GM23248 (cell line): ENCODE measurements around the gene SLC37A1. TPM values are rescaled to one million over a fixed set of nuclear protein-coding genes. Genes with fewer than 3 reads are reported as not detected.

ENCODE experiments used
- DNase-seq: peaks from one replicate; pipeline ENCODE4 v3.0.0-alpha.2; 2015
- H2AFZ ChIP-seq: fragments of 200-600 bp; sonication (generic); 2 replicates; pipeline ENCODE4 v1.6.1; 2016; ENCODE audit warnings: antibody characterized with exemption
- H3F3A ChIP-seq: fragments of 200-600 bp; sonication (generic); 2 replicates; pipeline ENCODE4 v1.6.1; 2016; ENCODE audit warnings: mild to moderate bottlenecking, antibody characterized with exemption, mixed run types; ENCODE audit not compliant: insufficient read depth
- H3K27ac ChIP-seq: fragments of 200-600 bp; sonication (generic); 2 replicates; pipeline ENCODE4 v1.5.1; 2016; ENCODE audit warnings: mild to moderate bottlenecking
- H3K27me3 ChIP-seq: fragments of 200-600 bp; sonication (generic); replicated peaks from 2 replicates; pipeline ENCODE4 v1.6.1; 2016; ENCODE audit warnings: mild to moderate bottlenecking; ENCODE audit not compliant: insufficient read depth
- H3K36me3 ChIP-seq: fragments of 200-600 bp; sonication (generic); 2 replicates; pipeline ENCODE4 v1.6.1; 2016; ENCODE audit warnings: low read depth, mild to moderate bottlenecking
- H3K4me1 ChIP-seq: fragments of 200-600 bp; sonication (generic); 2 replicates; pipeline ENCODE4 v1.6.1; 2016; ENCODE audit warnings: mild to moderate bottlenecking; ENCODE audit not compliant: insufficient read depth
- H3K4me2 ChIP-seq: fragments of 200-600 bp; sonication (generic); one replicate; pipeline ENCODE4 v1.6.1; 2016; ENCODE audit warnings: mild to moderate bottlenecking; ENCODE audit not compliant: unreplicated experiment
- H3K4me3 ChIP-seq: fragments of 200-600 bp; sonication (generic); 2 replicates; pipeline ENCODE4 v1.5.1; 2016; ENCODE audit warnings: mild to moderate bottlenecking
- H3K79me2 ChIP-seq: fragments of 200-600 bp; sonication (generic); 2 replicates; pipeline ENCODE4 v1.6.1; 2016; ENCODE audit warnings: mild to moderate bottlenecking; ENCODE audit not compliant: insufficient read depth
- H3K9ac ChIP-seq: fragments of 200-600 bp; sonication (generic); 2 replicates; pipeline ENCODE4 v1.6.1; 2016; ENCODE audit warnings: mild to moderate bottlenecking
- H3K9me2 ChIP-seq: fragments of 200-600 bp; sonication (generic); 2 replicates; pipeline ENCODE4 v1.6.1; 2016; ENCODE audit warnings: mixed run types, mild to moderate bottlenecking, moderate library complexity; ENCODE audit not compliant: insufficient read depth
- H3K9me3 ChIP-seq: fragments of 200-600 bp; sonication (generic); one replicate; pipeline ENCODE4 v1.6.1; 2017; ENCODE audit warnings: low read depth
- H4K20me1 ChIP-seq: fragments of 200-600 bp; sonication (generic); 2 replicates; pipeline ENCODE4 v1.6.0; 2016; ENCODE audit not compliant: insufficient read depth
- EZH2 ChIP-seq: fragments of 200-600 bp; sonication (generic); IDR thresholded peaks from 2 replicates; pipeline ENCODE4 v1.6.1; 2018; ENCODE audit warnings: antibody characterized with exemption, mild to moderate bottlenecking; ENCODE audit not compliant: insufficient read depth, poor library complexity, severe bottlenecking
- EZH2phosphoT487 ChIP-seq: fragments of 200-600 bp; sonication (generic); IDR thresholded peaks from 2 replicates; pipeline ENCODE4 v1.6.1; 2018; ENCODE audit warnings: antibody characterized with exemption, moderate library complexity, mild to moderate bottlenecking, low read depth; ENCODE audit not compliant: insufficient read depth
- WGBS, 2 experiments: methylation state at CpG; one replicate each; pipeline ENCODE4 v1.1.6; 2015 to 2017; ENCODE audit warnings: low lambda C conversion rate in 2 of 2, low coverage in 1 of 2; ENCODE audit errors: missing lambda C conversion rate in 2 of 2; 5-methylcytosine and 5-hydroxymethylcytosine counted together
- in situ Hi-C: fragments of 300-500 bp; cut with MboI; formaldehyde crosslinking; loops from 2 replicates; pipeline ENCODE4 v1.15.0; 2020
- polyA plus RNA-seq: library from polyadenylated mRNA; unstranded; fragments of >200 nt; fragmentation: Nextera tagmentation; extraction: Ambion mirVana; gene quantifications from 2 replicates; pipeline ENCODE4 v1.2.1, GENCODE V29; 2016
- total RNA-seq: library from RNA; depleted of rRNA; stranded (reverse); fragments of >200 nt; shearing (Covaris generic); gene quantifications from 2 replicates; pipeline ENCODE4 v1.2.3, GENCODE V29; 2014

Gene SLC37A1
- total and polyA plus RNA-seq, 2 experiments from 2014 or later: not detected

GRCh38 chr21:42471206-42471605, 42.4 kb upstream of the SLC37A1 start:
- no peak for DNase-seq
- no peak overlapping the region for H3K9ac ChIP-seq
- H3F3A ChIP-seq: no peaks in the 10 kb centered on the region
- H3K36me3 ChIP-seq: no peaks in the 10 kb centered on the region
- no peak overlapping the region for H3K4me3 ChIP-seq
- H3K27me3 ChIP-seq: peaks cover 8% of the 10 kb centered on the region; the same call in 1 of the 2 replicates
- H3K27ac ChIP-seq: no peak overlapping the region
- WGBS, 2 experiments: 52 to 55% methylated on average over 9 of the region's 9 CpGs
- H3K9me2 ChIP-seq: no peaks in the 10 kb centered on the region
- in situ Hi-C loops: no loop called here
- H4K20me1 ChIP-seq: no peaks in the 10 kb centered on the region
- H2AFZ ChIP-seq: no peak overlapping the region
- H3K4me2 ChIP-seq: no peak overlapping the region
- H3K79me2 ChIP-seq: no peaks in the 10 kb centered on the region
- no peaks in the 10 kb centered on the region for H3K4me1 ChIP-seq
- H3K9me3 ChIP-seq: no peaks in the 10 kb centered on the region
- no peak for TF ChIP-seq EZH2
- no peak for TF ChIP-seq EZH2phosphoT487

DNA sequence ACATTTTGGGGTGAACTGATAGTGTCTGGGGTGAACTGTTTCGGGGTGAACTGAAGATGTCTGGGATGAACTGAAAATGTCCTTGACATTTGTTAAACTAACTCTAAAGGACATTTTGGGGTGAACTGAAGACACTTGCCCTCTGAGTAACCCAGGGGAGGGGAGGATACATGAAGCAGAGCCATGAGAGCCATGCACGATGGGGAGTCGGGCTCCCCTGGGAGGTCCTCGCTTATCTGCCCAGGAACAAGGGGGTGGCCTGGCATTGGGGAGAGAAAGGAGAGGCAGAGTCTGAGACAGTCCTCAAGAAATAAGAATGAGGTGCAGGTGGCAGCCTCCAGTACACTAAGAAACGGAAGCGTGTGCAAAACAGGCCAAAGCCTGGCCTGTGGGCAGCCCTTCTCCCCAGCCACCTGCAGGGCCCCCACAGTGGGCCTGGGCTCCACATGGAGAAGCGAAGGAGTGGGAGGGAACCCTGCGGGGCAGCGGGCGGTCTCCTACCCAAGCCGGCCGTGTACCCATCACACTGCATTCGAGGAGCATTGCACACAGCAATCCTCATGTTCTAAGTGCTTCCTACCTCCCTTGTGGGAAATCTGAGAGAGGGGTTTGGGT, 41.8 kb upstream of the SLC37A1 start:
- Histone ChIP-seq H3K4me3 (no peak overlapping the region), H3K9ac (no peak overlapping the region), H3K9me2 (no peaks in the 10 kb centered on the region), H3K4me2 (no peak overlapping the region), H3F3A (no peaks in the 10 kb centered on the region), H3K27ac (no peak overlapping the region), H3K79me2 (no peaks in the 10 kb centered on the region), H2AFZ (no peak overlapping the region), H3K4me1 (no peaks in the 10 kb centered on the region), H3K9me3 (no peaks in the 10 kb centered on the region), H4K20me1 (no peaks in the 10 kb centered on the region), H3K27me3 (peaks cover 8% of the 10 kb centered on the region; the same call in 1 of the 2 replicates), H3K36me3 (no peaks in the 10 kb centered on the region)
- in situ Hi-C loops: no loop called here
- TF ChIP-seq EZH2phosphoT487 (no peak), EZH2 (no peak)
- no peak for DNase-seq
- WGBS, 2 experiments: 69 to 73% methylated on average over 13 of the region's 13 CpGs

DNA sequence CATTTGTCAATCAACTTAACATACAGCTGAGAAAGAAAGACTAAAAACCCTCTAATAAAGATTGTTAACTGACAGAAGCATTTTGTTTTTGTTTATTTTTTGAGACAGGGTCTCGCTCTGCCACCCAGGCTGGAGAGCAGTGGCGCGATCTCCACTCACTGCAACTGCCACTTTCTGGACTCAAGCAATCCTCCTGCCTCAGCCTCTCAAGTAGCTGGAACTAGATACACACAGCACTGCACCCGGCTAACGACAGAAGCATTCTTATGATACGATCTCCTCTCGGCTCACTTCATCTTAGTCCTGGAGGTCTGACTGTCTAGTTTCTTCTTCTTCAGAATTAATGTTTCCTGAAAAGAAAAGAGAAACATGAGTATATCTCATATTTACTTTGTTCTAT, 41.1 kb upstream of the SLC37A1 start:
- Histone ChIP-seq H3K79me2 (no peaks in the 10 kb centered on the region), H2AFZ (no peak overlapping the region), H3K9me3 (no peaks in the 10 kb centered on the region), H3K36me3 (no peaks in the 10 kb centered on the region), H3K4me2 (no peak overlapping the region), H3F3A (no peaks in the 10 kb centered on the region), H3K9ac (no peak overlapping the region), H3K9me2 (no peaks in the 10 kb centered on the region), H3K4me3 (no peak overlapping the region), H3K27me3 (peaks cover 8% of the 10 kb centered on the region; the same call in 1 of the 2 replicates), H4K20me1 (no peaks in the 10 kb centered on the region), H3K27ac (no peak overlapping the region), H3K4me1 (no peaks in the 10 kb centered on the region)
- DNase-seq: no peak
- 54 to 62% methylated on average over 7 of the region's 7 CpGs for WGBS, 2 experiments
- TF ChIP-seq EZH2: no peak
- TF ChIP-seq EZH2phosphoT487: no peak
- in situ Hi-C loops: no loop called here

DNA sequence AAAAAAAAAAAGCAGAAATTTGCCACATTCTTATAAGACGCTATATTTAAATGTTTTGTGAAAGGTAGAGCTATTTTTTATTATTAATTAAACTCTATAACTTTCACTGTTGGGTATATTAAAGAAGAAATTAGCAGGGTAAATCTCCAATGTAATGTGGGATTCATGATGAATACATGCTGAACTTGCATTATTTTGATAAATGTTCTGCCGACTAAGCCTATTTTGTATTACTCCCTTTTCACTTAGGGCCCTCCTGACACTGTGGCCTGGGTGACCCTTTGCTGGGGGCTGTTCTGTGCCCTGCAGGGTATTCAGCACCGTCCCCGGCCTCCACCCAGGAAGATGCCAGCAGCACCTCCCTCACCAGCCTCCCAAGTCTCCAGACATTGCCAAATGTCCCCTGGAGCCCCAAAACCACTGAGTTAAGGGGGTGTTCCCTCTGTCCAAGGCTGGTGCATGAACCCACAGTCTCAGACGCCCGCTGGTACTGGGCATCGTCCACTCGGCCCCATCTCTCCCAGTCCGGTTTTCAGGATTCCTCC, 40.1 kb upstream of the SLC37A1 start:
- H3K9me2 ChIP-seq: no peaks in the 10 kb centered on the region
- no peaks in the 10 kb centered on the region for H3K36me3 ChIP-seq
- H3K4me2 ChIP-seq: no peak overlapping the region
- no peaks in the 10 kb centered on the region for H3K79me2 ChIP-seq
- no peaks in the 10 kb centered on the region for H3K4me1 ChIP-seq
- no peaks in the 10 kb centered on the region for H4K20me1 ChIP-seq
- no peak overlapping the region for H3K27ac ChIP-seq
- H3K27me3 ChIP-seq: peaks cover 2% of the 10 kb centered on the region; the same call in 1 of the 2 replicates
- WGBS, 2 experiments: 79 to 81% methylated on average over 9 of the region's 9 CpGs
- H3K9ac ChIP-seq: no peak overlapping the region
- in situ Hi-C loops: no loop called here
- DNase-seq: no peak
- no peak overlapping the region for H2AFZ ChIP-seq
- TF ChIP-seq EZH2: no peak
- no peak for TF ChIP-seq EZH2phosphoT487
- H3F3A ChIP-seq: no peaks in the 10 kb centered on the region
- H3K4me3 ChIP-seq: no peak overlapping the region
- H3K9me3 ChIP-seq: no peaks in the 10 kb centered on the region
